ENCODE measurements around the gene CLECL1. TPM values are rescaled to one million over a fixed set of nuclear protein-coding genes. Genes with fewer than 3 reads are reported as not detected.
"Not testable (repeated sequence)": the region's sequence is repeated elsewhere in the genome, so short reads cannot be mapped to it uniquely, and the experiment has no call there.

CLECL1 gene
- total and polyA plus RNA-seq, 2 of the 8 experiments (the other 6 are each of a cell fraction or from before 2014, with no cell fraction given) = not detected

- H3K56ac ChIP-seq (replicated peaks; ENCODE audit: insufficient read length, low read depth, low read length); H3K27ac ChIP-seq (ENCODE audit: low read depth, low read length); H2BK120ac ChIP-seq (replicated peaks; ENCODE audit: low read depth, low read length); H2BK5ac ChIP-seq (ENCODE audit: low read depth, low read length); H3K27me3 ChIP-seq (replicated peaks in 1 of 4; ENCODE audit: control insufficient read depth in 3 of 4, extremely low read depth in 1 of 4, insufficient read depth in 3 of 4, low read length in 3 of 4); H3K9ac ChIP-seq (replicated peaks in 1 of 4; ENCODE audit: extremely low read depth in 1 of 4, low read depth in 3 of 4, low read length in 3 of 4); H3K4me2 ChIP-seq (ENCODE audit: insufficient read depth in 1 of 2, low read depth in 2 of 2, low read length in 2 of 2); H3K18ac ChIP-seq (ENCODE audit: extremely low read depth, low read length); H3K4me1 ChIP-seq (replicated peaks in 1 of 4; ENCODE audit: control insufficient read depth in 3 of 4, insufficient read depth in 4 of 4, low read length in 3 of 4); DNase-seq (ENCODE audit: low read depth in 1 of 2, low spot score in 2 of 2); H3K79me2 ChIP-seq (ENCODE audit: control insufficient read depth in 1 of 2, insufficient read depth in 2 of 2, low read length in 2 of 2); FAIRE-seq; H3K23ac ChIP-seq (ENCODE audit: insufficient read length); H2BK15ac ChIP-seq (ENCODE audit: low read length); H2AK5ac ChIP-seq (ENCODE audit: low read depth, low read length); POLR2A ChIA-PET (ENCODE audit: partially characterized antibody); H4K20me1 ChIP-seq (replicated peaks in 1 of 2; ENCODE audit: control insufficient read depth in 1 of 2, insufficient read depth in 2 of 2, low read length in 2 of 2); H2BK12ac ChIP-seq (ENCODE audit: low read depth, low read length); H3K23me2 ChIP-seq (ENCODE audit: low read depth, low read length); H3K4me3 ChIP-seq (ENCODE audit: extremely low read depth in 1 of 4, insufficient read depth in 2 of 4, low read depth in 3 of 4, low read length in 4 of 4); CTCF ChIA-PET (ENCODE audit: partially characterized antibody); H3K79me1 ChIP-seq (ENCODE audit: low read depth, low read length); H3K14ac ChIP-seq (ENCODE audit: insufficient read length); H4K91ac ChIP-seq (replicated peaks; ENCODE audit: insufficient read length, low read length); H2BK20ac ChIP-seq (ENCODE audit: low read length); H3K4ac ChIP-seq (replicated peaks; ENCODE audit: insufficient read length, low read depth, low read length); H4K5ac ChIP-seq (ENCODE audit: insufficient read length, low read depth, low read length); H4K8ac ChIP-seq (ENCODE audit: extremely low read depth, insufficient read depth, low read length); H2AFZ ChIP-seq (ENCODE audit: low read length): not testable (repeated sequence)
- 89% methylated on average over 3 of the region's 3 CpGs; no CpG with 5 or more reads in 1 of the 2 experiments for WGBS, 2 experiments (ENCODE audit: extremely low coverage in 1 of 2, insufficient coverage in 1 of 2, insufficient read length in 1 of 2, insufficient replicate concordance in 2 of 2, low coverage in 1 of 2, low lambda C conversion rate in 2 of 2, missing lambda C conversion rate in 1 of 2)
- Histone ChIP-seq H3K36me3 (ENCODE audit: control insufficient read depth in 2 of 4, insufficient read depth in 4 of 4, low read length in 3 of 4) (peaks cover 0 to 25% (median 7%) of the 10 kb centered on the region in 4 experiments; a peak in 4 of 8 replicates), H3K9me3 (ENCODE audit: insufficient read depth in 2 of 2, low read depth in 1 of 2, low read length in 1 of 2) (peaks cover 6 to 10% of the 10 kb centered on the region in 2 experiments; a peak in 1 of 4 replicates)
These were observed 37.2 kb downstream of the CLECL1 start for GRCh38 chr12:9695661-9696060.
